B cell (primary cell): Measurements from ENCODE around the gene OSGEP. TPM values are rescaled to one million over a fixed set of nuclear protein-coding genes. Genes with fewer than 3 reads are reported as not detected.

Source experiments
- ATAC-seq: fragments of 200-7000 bp; cut with Tn5 transposase; one replicate; pipeline ENCODE4 v1.10.0; 2021; ENCODE audit warnings: low read depth, mild to moderate bottlenecking, moderate number of reproducible peaks, moderate library complexity
- CTCF ChIA-PET: fragments of 350-600 bp; sonication (Branson Sonifier 250); formaldehyde crosslinking; loops from one replicate; lab custom pipeline; 2021; ENCODE audit warnings: antibody characterized with exemption, inconsistent platforms; lab: Charles Lee
- POLR2A ChIA-PET: fragments of 350-600 bp; sonication (Branson Sonifier 250); formaldehyde crosslinking; loops from one replicate; lab custom pipeline; 2021; ENCODE audit warnings: antibody characterized with exemption; lab: Charles Lee
- DNase-seq: peaks from one replicate; pipeline ENCODE4 v3.0.0; 2013
- H2AFZ ChIP-seq: 2 replicates; pipeline ENCODE4 v1.6.1; 2012; ENCODE audit warnings: mild to moderate bottlenecking, low read depth, low read length; ENCODE audit not compliant: insufficient read depth, poor library complexity, severe bottlenecking
- H3K27ac ChIP-seq, 2 donors: 1 replicate in 1 of 2; 2 replicates in 1 of 2; pipeline ENCODE4 v1.5.1; 2012 to 2013; ENCODE audit warnings: low read length in 2 of 2, mild to moderate bottlenecking in 2 of 2, moderate library complexity in 1 of 2
- H3K27me3 ChIP-seq, 4 experiments: fragments of 200-600 bp in 1 of 4; sonication (generic) in 1 of 4; replicated peaks in 1 of 4; 1 replicate in 2 of 4; 2 replicates in 2 of 4; pipeline versions ENCODE4 v1.6.1 to v1.7.0; 2013 to 2016; ENCODE audit warnings: low read length in 3 of 4, mild to moderate bottlenecking in 2 of 4, mixed read lengths in 1 of 4, moderate library complexity in 1 of 4; ENCODE audit not compliant: insufficient read depth in 4 of 4, control insufficient read depth in 3 of 4; ENCODE audit errors: control extremely low read depth in 1 of 4
- H3K36me3 ChIP-seq, 2 experiments: replicated peaks in 1 of 2; 1 replicate in 1 of 2; 2 replicates in 1 of 2; pipeline versions ENCODE4 v1.6.1 to v1.7.1; 2013; ENCODE audit warnings: low read length in 1 of 2; ENCODE audit not compliant: insufficient read depth in 2 of 2, control insufficient read depth in 1 of 2; ENCODE audit errors: control extremely low read depth in 1 of 2, extremely low read depth in 1 of 2
- H3K4me1 ChIP-seq, 2 donors: fragments of 200-600 bp in 1 of 2; sonication (generic) in 1 of 2; 1 replicate in 1 of 2; 2 replicates in 1 of 2; pipeline versions ENCODE4 v1.5.1 to v1.6.1; 2013 to 2017; ENCODE audit warnings: low read length in 2 of 2; ENCODE audit not compliant: control insufficient read depth in 2 of 2, insufficient read depth in 2 of 2
- H3K4me2 ChIP-seq: replicated peaks from 2 replicates; pipeline ENCODE3; 2012; ENCODE audit warnings: mild to moderate bottlenecking, low read depth, low read length; ENCODE audit not compliant: poor library complexity, severe bottlenecking
- H3K4me3 ChIP-seq, 5 experiments: fragments of 200-600 bp in 1 of 5; sonication (generic) in 1 of 5; 1 replicate in 3 of 5; 2 replicates in 2 of 5; pipeline versions ENCODE4 v1.5.1 to v1.7.0; 2011 to 2016; ENCODE audit warnings: low read length in 4 of 5, mild to moderate bottlenecking in 4 of 5, low read depth in 2 of 5, control low read depth in 1 of 5, moderate library complexity in 1 of 5; ENCODE audit not compliant: insufficient read depth in 1 of 5; ENCODE audit errors: control extremely low read depth in 1 of 5, extremely low read depth in 1 of 5
- H3K79me2 ChIP-seq: fragments of 200-600 bp; sonication (generic); one replicate; pipeline ENCODE4 v1.6.0; 2016; ENCODE audit warnings: low read length; ENCODE audit not compliant: control insufficient read depth, insufficient read depth
- H3K9ac ChIP-seq: fragments of 200-600 bp; sonication (generic); 2 replicates; pipeline ENCODE4 v1.6.1; 2017; ENCODE audit warnings: mild to moderate bottlenecking, low read length, moderate library complexity
- H3K9me3 ChIP-seq, 3 donors: one replicate each; pipeline versions ENCODE4 v1.6.1 to v1.7.1; 2013; ENCODE audit warnings: low read length in 2 of 3; ENCODE audit not compliant: control insufficient read depth in 2 of 3, insufficient read depth in 1 of 3; ENCODE audit errors: control extremely low read depth in 1 of 3
- H4K20me1 ChIP-seq: 2 replicates; pipeline ENCODE4 v1.6.0; 2012; ENCODE audit warnings: mild to moderate bottlenecking, low read length; ENCODE audit not compliant: insufficient read depth, control insufficient read depth, poor library complexity, severe bottlenecking
- H3K27ac Mint-ChIP-seq: one replicate; pipeline ENCODE4 v1.8.0; 2021; ENCODE audit warnings: mixed read lengths
- H3K27me3 Mint-ChIP-seq: one replicate; pipeline ENCODE4 v1.8.0; 2021; ENCODE audit warnings: mixed read lengths
- H3K4me1 Mint-ChIP-seq: one replicate; pipeline ENCODE4 v1.8.0; 2021; ENCODE audit warnings: mixed read lengths
- H3K4me3 Mint-ChIP-seq: one replicate; pipeline ENCODE4 v1.8.0; 2021; ENCODE audit warnings: mixed read lengths
- H3K9me3 Mint-ChIP-seq: one replicate; pipeline ENCODE4 v1.8.0; 2022; ENCODE audit warnings: mixed read lengths; ENCODE audit not compliant: insufficient read depth
- EZH2 ChIP-seq: IDR thresholded peaks from 2 replicates; pipeline ENCODE4 v1.6.1; 2012; ENCODE audit warnings: borderline replicate concordance, low read depth, mild to moderate bottlenecking, moderate library complexity, low read length; ENCODE audit not compliant: insufficient read depth, poor library complexity, severe bottlenecking
- WGBS: methylation state at CpG from one replicate; pipeline ENCODE4 v1.1.5; 2013; ENCODE audit warnings: missing lambda C conversion rate; ENCODE audit not compliant: insufficient coverage; 5-methylcytosine and 5-hydroxymethylcytosine counted together
- intact Hi-C: fragments of 100-400 bp; cut with micrococcal nuclease; formaldehyde crosslinking; loops from one replicate; pipeline ENCODE4 v1.10.0; 2022
- polyA plus RNA-seq: library from polyadenylated mRNA; depleted of rRNA; stranded (reverse); fragments of >200 nt; gene quantifications from 2 replicates; pipeline ENCODE4 v1.2.3, GENCODE V29; 2012
- total RNA-seq, 2 donors: library from RNA; stranded (reverse); fragments of 120-200 nt in 1 of 2; gene quantifications; 1 replicate in 1 of 2; 2 replicates in 1 of 2; pipeline versions ENCODE4 v1.2.3 to v1.2.4, GENCODE V29; 2013 to 2022
- TF ChIP-seq, protein P1 (sequence below): fragments of 200-600 bp; IDR thresholded peaks from one replicate; pipeline ENCODE4 v1.8.0; 2022; ENCODE audit warnings: antibody characterized with exemption, mild to moderate bottlenecking

Gene OSGEP
- total and polyA plus RNA-seq, 2 donors (not counting 1 experiment from before 2014, with no cell fraction given), result 117 to 156 TPM

GRCh38 chr14:20461225-20462141, 6.9 kb upstream of the OSGEP start, which contains the start of gene PIP4P1:
PIP4P1 (minus strand) TSS chr14:20461434; CDS start chr14:20461325, 109 bp downstream.
- intact Hi-C loops, result loop anchor here (1.0 to 10.0 kb wide), 6 partner anchors 8 to 993 kb away; partner anchors contain the start of genes CHD8, PARP2, PNP and TEP1
- Histone ChIP-seq H2AFZ (peak within 1 kb of the TSS; percentile 55), H3K36me3 (peaks cover 16 to 37% of the 10 kb centered on the region in 2 experiments), H3K4me3 (peak within 1 kb of the TSS; percentile 75 to 90 (median 83)), H3K9me3 (no peaks in the 10 kb centered on the region), H3K27me3 (no peaks in the 10 kb centered on the region), H3K79me2 (peaks cover 27% of the 10 kb centered on the region), H3K4me1 (peaks cover 32 to 59% of the 10 kb centered on the region in 2 donors), H4K20me1 (peaks cover 27% of the 10 kb centered on the region), H3K9ac (peak within 1 kb of the TSS; percentile 89), H3K27ac (peak within 1 kb of the TSS; percentile 98), H3K4me2 (peak within 1 kb of the TSS; percentile 87)
- peak within 1 kb of the TSS; percentile 94 for H3K4me3 Mint-ChIP-seq
- DNase-seq (peak; percentile 100), ATAC-seq (peak; percentile 84)
- CTCF ChIA-PET, result interaction anchor here (0.7 to 4.9 kb wide), 8 partner anchors 8 to 229 kb away, joined by 3 to 40 read pairs (median 4); partner anchors contain the start of genes PNP and TEP1
- peak within 1 kb of the TSS; percentile 98 for H3K27ac Mint-ChIP-seq
- peaks cover 45% of the 10 kb centered on the region for H3K4me1 Mint-ChIP-seq
- POLR2A ChIA-PET, result interaction anchor here (0.6 to 3.2 kb wide), 9 partner anchors 8 to 220 kb away, joined by 3 to 20 read pairs (median 4); partner anchors contain the start of genes PARP2 and PNP
- under 1% methylated on average over 66 of the region's 67 CpGs for WGBS
- H3K27me3 Mint-ChIP-seq, result no peaks in the 10 kb centered on the region
- no peaks in the 10 kb centered on the region for H3K9me3 Mint-ChIP-seq
- peak; percentile 88 for TF ChIP-seq EZH2
- TF ChIP-seq, protein P1, sequence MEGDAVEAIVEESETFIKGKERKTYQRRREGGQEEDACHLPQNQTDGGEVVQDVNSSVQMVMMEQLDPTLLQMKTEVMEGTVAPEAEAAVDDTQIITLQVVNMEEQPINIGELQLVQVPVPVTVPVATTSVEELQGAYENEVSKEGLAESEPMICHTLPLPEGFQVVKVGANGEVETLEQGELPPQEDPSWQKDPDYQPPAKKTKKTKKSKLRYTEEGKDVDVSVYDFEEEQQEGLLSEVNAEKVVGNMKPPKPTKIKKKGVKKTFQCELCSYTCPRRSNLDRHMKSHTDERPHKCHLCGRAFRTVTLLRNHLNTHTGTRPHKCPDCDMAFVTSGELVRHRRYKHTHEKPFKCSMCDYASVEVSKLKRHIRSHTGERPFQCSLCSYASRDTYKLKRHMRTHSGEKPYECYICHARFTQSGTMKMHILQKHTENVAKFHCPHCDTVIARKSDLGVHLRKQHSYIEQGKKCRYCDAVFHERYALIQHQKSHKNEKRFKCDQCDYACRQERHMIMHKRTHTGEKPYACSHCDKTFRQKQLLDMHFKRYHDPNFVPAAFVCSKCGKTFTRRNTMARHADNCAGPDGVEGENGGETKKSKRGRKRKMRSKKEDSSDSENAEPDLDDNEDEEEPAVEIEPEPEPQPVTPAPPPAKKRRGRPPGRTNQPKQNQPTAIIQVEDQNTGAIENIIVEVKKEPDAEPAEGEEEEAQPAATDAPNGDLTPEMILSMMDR, result no peak
